Left kidney (tissue), 2 donors: ENCODE data around the gene RCL1. TPM values are rescaled to one million over a fixed set of nuclear protein-coding genes. Genes with fewer than 3 reads are reported as not detected.
A peak's percentile ranks its signal among the peaks of the same experiment; 100 is the strongest.
"Not testable (repeated sequence)": the region's sequence is repeated elsewhere in the genome, so short reads cannot be mapped to it uniquely, and the experiment has no call there.

Source experiments
- DNase-seq: peaks from one replicate; pipeline ENCODE4 v3.0.0-alpha.2; 2013
- polyA plus RNA-seq: library from polyadenylated mRNA; unstranded; fragments of 120-200 nt; gene quantifications from one replicate; pipeline ENCODE4 v1.2.1, GENCODE V29; 2013; ENCODE audit not compliant: insufficient read length

The RCL1 gene
- polyA plus RNA-seq, 1 donor, result 20.2 TPM

- no peak for DNase-seq
Observed at GRCh38 chr9:4883326-4883873, 90.7 kb downstream of the RCL1 start.

GRCh38 chr9:4886698-4887097, 94.0 kb downstream of the RCL1 start:
- DNase-seq, result peak; percentile 40

GRCh38 chr9:4887556-4887955, 94.8 kb downstream of the RCL1 start:
- no peak for DNase-seq

GRCh38 chr9:4890242-4890641, 97.5 kb downstream of the RCL1 start:
- no peak for DNase-seq

GRCh38 chr9:4890929-4891328, 98.2 kb downstream of the RCL1 start:
- DNase-seq, result no peak

- no peak for DNase-seq
Observed at GRCh38 chr9:4891674-4892073, 98.9 kb downstream of the RCL1 start.

GRCh38 chr9:4892501-4893194, 99.9 kb downstream of the RCL1 start:
- no peak for DNase-seq

- DNase-seq, result no peak
Observed at GRCh38 chr9:4894076-4894475, 101.3 kb downstream of the RCL1 start.

- DNase-seq, result not testable (repeated sequence)
Observed at GRCh38 chr9:4899853-4900252, 107.1 kb downstream of the RCL1 start.

- not testable (repeated sequence) for DNase-seq
Observed at GRCh38 chr9:4901401-4902134, 108.8 kb downstream of the RCL1 start.

GRCh38 chr9:4902135-4902475, 109.4 kb downstream of the RCL1 start:
- no peak for DNase-seq

- no peak for DNase-seq
Observed at GRCh38 chr9:4904322-4905134, 111.8 kb downstream of the RCL1 start.

GRCh38 chr9:4905135-4905490, 112.4 kb downstream of the RCL1 start:
- DNase-seq, result no peak

Other genes with a start within 250 kb of the RCL1 start
- gene PLPP6, start 130.7 kb upstream of the RCL1 start, polyA plus RNA-seq, result 17.8 TPM
- 5.3 TPM for gene SPATA6L, start 126.5 kb upstream of the RCL1 start, polyA plus RNA-seq
- 18.5 TPM for gene CDC37L1, start 113.4 kb upstream of the RCL1 start, polyA plus RNA-seq
- gene AK3, start 51.7 kb upstream of the RCL1 start, polyA plus RNA-seq, result 116 TPM
- 17.2 TPM for gene JAK2, start 192.3 kb downstream of the RCL1 start, polyA plus RNA-seq